Measurements from ENCODE around the gene FBXL2. TPM values are rescaled to one million over a fixed set of nuclear protein-coding genes. Genes with fewer than 3 reads are reported as not detected.

Gene FBXL2
- polyA plus RNA-seq, 2 of the 4 experiments (the other 2 are of a cell fraction), result 6.9 to 15.7 TPM

DNA sequence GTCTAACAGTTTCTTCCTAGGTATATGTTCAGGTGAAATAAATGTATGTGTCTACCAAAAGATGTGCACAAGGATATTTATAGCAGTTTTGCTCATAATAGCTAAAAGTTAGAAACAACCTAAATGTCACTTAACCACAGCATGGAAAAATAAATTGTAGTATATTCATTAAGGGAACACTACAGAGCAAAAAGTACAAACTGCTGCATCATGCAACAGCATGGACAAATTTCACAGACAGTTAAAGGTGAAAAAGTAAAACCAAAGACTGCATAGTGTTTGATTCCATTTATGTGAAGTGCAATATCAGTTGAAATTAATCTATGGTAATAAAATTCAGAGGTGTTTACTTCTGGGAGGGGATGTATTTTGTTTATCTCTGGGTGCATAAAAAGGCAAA is 62.5 kb downstream of the FBXL2 start:
- H3K4me3 ChIP-seq, result no peak overlapping the region
- ATAC-seq, result no peak
- no peak overlapping the region for H3K27ac ChIP-seq
- no peak for FAIRE-seq
- no peak for TF ChIP-seq MYC (IDR thresholded peaks at IDR 0.05; ENCODE audit: borderline replicate concordance, low read length)
- no peak for TF ChIP-seq KDM5A (IDR thresholded peaks at IDR 0.05)
- TF ChIP-seq CBX2 (IDR thresholded peaks at IDR 0.05; ENCODE audit: borderline replicate concordance, low read depth), result no peak
- no peak overlapping the region for H3K4me2 ChIP-seq
- no peaks in the 10 kb centered on the region for H3K4me1 ChIP-seq
- no peak for DNase-seq (ENCODE audit: low read depth in 1 of 2, low spot score in 1 of 2)
- POLR2A ChIA-PET, result no interaction called here
- CTCF ChIA-PET, result no interaction called here
- H3K9me3 ChIP-seq, result peaks cover 1% of the 10 kb centered on the region

DNA sequence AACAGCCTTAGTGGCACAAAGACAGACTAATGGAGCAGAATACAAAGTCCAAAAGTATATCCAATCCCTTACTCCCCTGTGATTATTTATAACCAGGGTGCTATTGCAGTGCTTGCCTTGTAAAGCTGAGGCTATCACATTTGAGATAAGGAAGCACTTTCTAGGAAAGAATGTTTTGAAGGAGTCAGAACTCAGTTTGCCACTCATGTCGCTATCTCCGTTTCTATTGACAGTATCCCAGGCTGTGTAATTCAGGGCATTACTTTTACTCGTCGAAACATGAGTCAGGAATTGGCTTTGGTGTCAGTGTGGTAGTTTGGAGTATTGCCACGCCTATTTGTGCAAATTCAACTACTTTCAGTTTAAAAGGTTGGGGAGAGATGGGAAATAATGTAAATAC is 78.4 kb downstream of the FBXL2 start:
- Histone ChIP-seq H3K4me3 (no peak overlapping the region), H3K9me3 (no peaks in the 10 kb centered on the region), H3K27ac (no peak overlapping the region), H3K4me2 (peak overlapping the region; percentile 61), H3K4me1 (peaks cover 38% of the 10 kb centered on the region)
- peak; percentile 61 for FAIRE-seq
- TF ChIP-seq, protein P1, sequence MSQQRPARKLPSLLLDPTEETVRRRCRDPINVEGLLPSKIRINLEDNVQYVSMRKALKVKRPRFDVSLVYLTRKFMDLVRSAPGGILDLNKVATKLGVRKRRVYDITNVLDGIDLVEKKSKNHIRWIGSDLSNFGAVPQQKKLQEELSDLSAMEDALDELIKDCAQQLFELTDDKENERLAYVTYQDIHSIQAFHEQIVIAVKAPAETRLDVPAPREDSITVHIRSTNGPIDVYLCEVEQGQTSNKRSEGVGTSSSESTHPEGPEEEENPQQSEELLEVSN (IDR thresholded peaks at IDR 0.05; ENCODE audit: borderline replicate concordance, low read depth), result no peak
- TF ChIP-seq BHLHE40 (IDR thresholded peaks at IDR 0.05; ENCODE audit: low read depth, low read length) (no peak), CEBPB (IDR thresholded peaks at IDR 0.05) (no peak), ZFP36 (IDR thresholded peaks at IDR 0.05; ENCODE audit: borderline replicate concordance, partially characterized antibody) (no peak), GATA3 (IDR thresholded peaks at IDR 0.05; ENCODE audit: borderline replicate concordance) (no peak), HEYL (CRISPR knock-in tag; IDR thresholded peaks at IDR 0.05) (no peak), HDAC2 (IDR thresholded peaks at IDR 0.05) (no peak), RARB (CRISPR knock-in tag; IDR thresholded peaks at IDR 0.05) (no peak), NFE2L2 (conservative IDR thresholded peaks at IDR 0.05; ENCODE audit: low read length) (no peak), MYC (IDR thresholded peaks at IDR 0.05; ENCODE audit: borderline replicate concordance, low read length) (no peak), FOSL2 (IDR thresholded peaks at IDR 0.05) (no peak), FOSL2 (CRISPR knock-in tag; IDR thresholded peaks at IDR 0.05) (no peak), RFX5 (IDR thresholded peaks at IDR 0.05) (no peak)
- TF ChIP-seq, protein P2, sequence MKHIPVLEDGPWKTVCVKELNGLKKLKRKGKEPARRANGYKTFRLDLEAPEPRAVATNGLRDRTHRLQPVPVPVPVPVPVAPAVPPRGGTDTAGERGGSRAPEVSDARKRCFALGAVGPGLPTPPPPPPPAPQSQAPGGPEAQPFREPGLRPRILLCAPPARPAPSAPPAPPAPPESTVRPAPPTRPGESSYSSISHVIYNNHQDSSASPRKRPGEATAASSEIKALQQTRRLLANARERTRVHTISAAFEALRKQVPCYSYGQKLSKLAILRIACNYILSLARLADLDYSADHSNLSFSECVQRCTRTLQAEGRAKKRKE (CRISPR knock-in tag; IDR thresholded peaks at IDR 0.05; ENCODE audit: low read depth), result no peak
- TF ChIP-seq, protein P3, sequence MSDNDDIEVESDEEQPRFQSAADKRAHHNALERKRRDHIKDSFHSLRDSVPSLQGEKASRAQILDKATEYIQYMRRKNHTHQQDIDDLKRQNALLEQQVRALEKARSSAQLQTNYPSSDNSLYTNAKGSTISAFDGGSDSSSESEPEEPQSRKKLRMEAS (IDR thresholded peaks at IDR 0.05), result no peak
- TF ChIP-seq, protein P4, sequence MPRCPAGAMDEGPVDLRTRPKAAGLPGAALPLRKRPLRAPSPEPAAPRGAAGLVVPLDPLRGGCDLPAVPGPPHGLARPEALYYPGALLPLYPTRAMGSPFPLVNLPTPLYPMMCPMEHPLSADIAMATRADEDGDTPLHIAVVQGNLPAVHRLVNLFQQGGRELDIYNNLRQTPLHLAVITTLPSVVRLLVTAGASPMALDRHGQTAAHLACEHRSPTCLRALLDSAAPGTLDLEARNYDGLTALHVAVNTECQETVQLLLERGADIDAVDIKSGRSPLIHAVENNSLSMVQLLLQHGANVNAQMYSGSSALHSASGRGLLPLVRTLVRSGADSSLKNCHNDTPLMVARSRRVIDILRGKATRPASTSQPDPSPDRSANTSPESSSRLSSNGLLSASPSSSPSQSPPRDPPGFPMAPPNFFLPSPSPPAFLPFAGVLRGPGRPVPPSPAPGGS (IDR thresholded peaks at IDR 0.05), result no peak
- TF ChIP-seq, protein P5, sequence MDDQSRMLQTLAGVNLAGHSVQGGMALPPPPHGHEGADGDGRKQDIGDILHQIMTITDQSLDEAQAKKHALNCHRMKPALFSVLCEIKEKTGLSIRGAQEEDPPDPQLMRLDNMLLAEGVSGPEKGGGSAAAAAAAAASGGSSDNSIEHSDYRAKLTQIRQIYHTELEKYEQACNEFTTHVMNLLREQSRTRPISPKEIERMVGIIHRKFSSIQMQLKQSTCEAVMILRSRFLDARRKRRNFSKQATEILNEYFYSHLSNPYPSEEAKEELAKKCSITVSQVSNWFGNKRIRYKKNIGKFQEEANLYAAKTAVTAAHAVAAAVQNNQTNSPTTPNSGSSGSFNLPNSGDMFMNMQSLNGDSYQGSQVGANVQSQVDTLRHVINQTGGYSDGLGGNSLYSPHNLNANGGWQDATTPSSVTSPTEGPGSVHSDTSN (IDR thresholded peaks at IDR 0.05), result no peak
- TF ChIP-seq, protein P6, sequence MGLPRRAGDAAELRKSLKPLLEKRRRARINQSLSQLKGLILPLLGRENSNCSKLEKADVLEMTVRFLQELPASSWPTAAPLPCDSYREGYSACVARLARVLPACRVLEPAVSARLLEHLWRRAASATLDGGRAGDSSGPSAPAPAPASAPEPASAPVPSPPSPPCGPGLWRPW (IDR thresholded peaks at IDR 0.05), result no peak
- TF ChIP-seq, protein P7, sequence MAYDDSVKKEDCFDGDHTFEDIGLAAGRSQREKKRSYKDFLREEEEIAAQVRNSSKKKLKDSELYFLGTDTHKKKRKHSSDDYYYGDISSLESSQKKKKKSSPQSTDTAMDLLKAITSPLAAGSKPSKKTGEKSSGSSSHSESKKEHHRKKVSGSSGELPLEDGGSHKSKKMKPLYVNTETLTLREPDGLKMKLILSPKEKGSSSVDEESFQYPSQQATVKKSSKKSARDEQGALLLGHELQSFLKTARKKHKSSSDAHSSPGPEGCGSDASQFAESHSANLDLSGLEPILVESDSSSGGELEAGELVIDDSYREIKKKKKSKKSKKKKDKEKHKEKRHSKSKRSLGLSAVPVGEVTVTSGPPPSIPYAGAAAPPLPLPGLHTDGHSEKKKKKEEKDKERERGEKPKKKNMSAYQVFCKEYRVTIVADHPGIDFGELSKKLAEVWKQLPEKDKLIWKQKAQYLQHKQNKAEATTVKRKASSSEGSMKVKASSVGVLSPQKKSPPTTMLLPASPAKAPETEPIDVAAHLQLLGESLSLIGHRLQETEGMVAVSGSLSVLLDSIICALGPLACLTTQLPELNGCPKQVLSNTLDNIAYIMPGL (CRISPR knock-in tag; IDR thresholded peaks at IDR 0.05; ENCODE audit: borderline replicate concordance), result no peak
- DNase-seq (ENCODE audit: low read depth in 1 of 2, low spot score in 1 of 2), result peak in 1 of 2 experiments; percentile 36
- POLR2A ChIA-PET, result no interaction called here
- peak; percentile 66 to 71; a peak in 4 of 6 replicates for ATAC-seq
- CTCF ChIA-PET, result interaction anchor here (1.0 kb wide), 1 partner anchor 18 kb away, joined by 4 read pairs; no protein-coding TSS in a partner anchor
- WGBS (ENCODE audit: missing lambda C conversion rate), result 5% methylated on average over 5 of the region's 5 CpGs
